Globus pallidus (tissue), 1 donor: ENCODE measurements around the gene TNS3.

Experiments
- DNase-seq: peaks from one replicate; pipeline ENCODE4 v3.0.0-alpha.2; 2015; ENCODE audit warnings: low spot score

TNS3 gene

DNA sequence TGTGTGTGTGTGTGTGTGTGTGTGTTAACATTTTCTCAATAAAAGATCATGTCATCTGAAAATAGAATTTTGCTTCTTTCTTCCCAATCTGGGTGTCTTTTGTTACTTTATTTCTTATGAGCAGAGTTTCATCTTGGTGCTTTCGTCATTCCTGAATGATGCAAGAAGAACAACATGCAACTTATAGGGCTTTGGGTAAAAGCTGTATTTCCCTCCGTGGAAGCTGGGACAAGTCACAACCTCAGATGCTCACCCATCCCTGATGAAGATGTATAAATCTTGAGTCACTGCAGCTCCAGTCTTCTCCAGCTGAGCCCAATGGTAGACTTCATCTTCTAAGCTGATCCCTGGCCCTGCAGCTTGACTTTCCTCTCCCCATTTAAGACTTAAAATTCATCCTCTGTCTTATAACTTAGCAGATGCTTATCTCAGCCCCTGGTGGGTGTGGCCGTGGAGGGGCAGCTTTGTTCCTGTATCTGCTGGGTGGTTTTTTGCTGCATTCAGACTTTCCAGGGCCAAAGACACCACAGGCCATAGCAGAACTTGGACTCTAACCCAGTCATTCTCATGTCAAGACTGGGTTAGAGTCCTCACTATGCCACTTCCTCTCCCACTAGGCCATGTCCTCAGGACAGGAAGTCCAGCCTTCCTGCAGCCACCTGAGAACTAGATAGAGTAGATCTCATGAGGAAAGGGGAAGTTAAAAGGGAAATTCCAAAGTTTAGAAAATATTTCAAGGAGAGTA is 356.4 kb downstream of the TNS3 start:
- no peak for DNase-seq
